ENCODE results near the gene NXF1. TPM values are rescaled to one million over a fixed set of nuclear protein-coding genes. Genes with fewer than 3 reads are reported as not detected.
"Not testable (repeated sequence)": the region's sequence is repeated elsewhere in the genome, so short reads cannot be mapped to it uniquely, and the experiment has no call there.

The NXF1 gene
- total RNA-seq, 2 donors from 2014 or later, result 82.9 to 109 TPM

GRCh38 chr11:62843466-62843865 lies 38.2 kb upstream of the NXF1 start:
- H3K36me3 ChIP-seq, result no peaks in the 10 kb centered on the region
- no peak overlapping the region for H3K27ac ChIP-seq
- ATAC-seq (ENCODE audit: insufficient number of reproducible peaks, low FRiP score, low read depth) (no peak), DNase-seq (ENCODE audit: low spot score) (no peak)
- peaks cover 5 to 14% of the 10 kb centered on the region in 2 donors for H3K4me1 ChIP-seq (ENCODE audit: control insufficient read depth in 1 of 2, low read depth in 2 of 2)
- no peaks in the 10 kb centered on the region for H3K9me3 ChIP-seq
- no peaks in the 10 kb centered on the region for H3K27me3 ChIP-seq (replicated peaks; ENCODE audit: insufficient read depth)
- no peak for TF ChIP-seq CTCF (IDR thresholded peaks at IDR 0.05)
- no peak overlapping the region for H3K4me3 ChIP-seq

- not testable (repeated sequence) for H3K9me3 ChIP-seq; H3K36me3 ChIP-seq; DNase-seq (ENCODE audit: low spot score); H3K27me3 ChIP-seq (replicated peaks; ENCODE audit: insufficient read depth); ATAC-seq (ENCODE audit: insufficient number of reproducible peaks, low FRiP score, low read depth)
- Histone ChIP-seq H3K27ac (peak overlapping the region; percentile 97 to 100), H3K4me1 (ENCODE audit: control insufficient read depth in 1 of 2, low read depth in 2 of 2) (peaks cover 7 to 20% of the 10 kb centered on the region in 2 donors), H3K4me3 (peak overlapping the region; percentile 85)
Measured at GRCh38 chr11:62842891-62843290, 37.7 kb upstream of the NXF1 start.

GRCh38 chr11:62842171-62842741 lies 37.0 kb upstream of the NXF1 start:
- peak overlapping the region; percentile 97 to 100 for H3K27ac ChIP-seq
- H3K4me1 ChIP-seq (ENCODE audit: control insufficient read depth in 1 of 2, low read depth in 2 of 2), result peaks cover 7 to 24% of the 10 kb centered on the region in 2 donors
- ATAC-seq (ENCODE audit: insufficient number of reproducible peaks, low FRiP score, low read depth) (no peak), DNase-seq (ENCODE audit: low spot score) (no peak)
- TF ChIP-seq CTCF (IDR thresholded peaks at IDR 0.05), result no peak
- peak overlapping the region; percentile 85 for H3K4me3 ChIP-seq
- H3K27me3 ChIP-seq (replicated peaks; ENCODE audit: insufficient read depth), result no peaks in the 10 kb centered on the region
- no peaks in the 10 kb centered on the region for H3K36me3 ChIP-seq
- no peaks in the 10 kb centered on the region for H3K9me3 ChIP-seq

- peak; percentile 67 for ATAC-seq (ENCODE audit: insufficient number of reproducible peaks, low FRiP score, low read depth)
Measured at GRCh38 chr11:62841361-62842170, 36.3 kb upstream of the NXF1 start.

GRCh38 chr11:62840721-62841360 lies 35.6 kb upstream of the NXF1 start:
- Histone ChIP-seq H3K27ac (peak overlapping the region; percentile 97 to 100), H3K4me3 (peak overlapping the region; percentile 85), H3K4me1 (ENCODE audit: control insufficient read depth in 1 of 2, low read depth in 2 of 2) (peaks cover 7 to 24% of the 10 kb centered on the region in 2 donors)
- DNase-seq (ENCODE audit: low spot score), result peak; percentile 37
- peak; percentile 0 for ATAC-seq (ENCODE audit: insufficient number of reproducible peaks, low FRiP score, low read depth)
- not testable (repeated sequence) for H3K9me3 ChIP-seq; H3K36me3 ChIP-seq; H3K27me3 ChIP-seq (replicated peaks; ENCODE audit: insufficient read depth)

More at GRCh38 chr11:62841361-62842170, 36.3 kb upstream of the NXF1 start:
- no peaks in the 10 kb centered on the region for H3K36me3 ChIP-seq
- peak; percentile 69 for DNase-seq (ENCODE audit: low spot score)
- peak overlapping the region; percentile 85 for H3K4me3 ChIP-seq
- H3K27ac ChIP-seq, result peak overlapping the region; percentile 97 to 100
- H3K27me3 ChIP-seq (replicated peaks; ENCODE audit: insufficient read depth), result no peaks in the 10 kb centered on the region
- no peak for TF ChIP-seq CTCF (IDR thresholded peaks at IDR 0.05)
- H3K9me3 ChIP-seq, result no peaks in the 10 kb centered on the region
- peaks cover 7 to 24% of the 10 kb centered on the region in 2 donors for H3K4me1 ChIP-seq (ENCODE audit: control insufficient read depth in 1 of 2, low read depth in 2 of 2)

Data from thoracic aorta (tissue), 2 donors.